HAP-1 (cell line): ENCODE measurements around the gene CRABP2.

Experiments
- DNase-seq, 2 experiments: peaks; one replicate each; pipeline ENCODE4 v3.0.0-alpha.2; 2016 to 2020; ENCODE audit warnings: low spot score in 2 of 2
- H3K27me3 ChIP-seq: fragments of 250-450 bp; sonication (Bioruptor Pico); 2 replicates; pipeline ENCODE4 v1.5.1; 2020; ENCODE audit warnings: low read depth, mild to moderate bottlenecking, moderate library complexity
- H3K36me3 ChIP-seq: fragments of 250-450 bp; sonication (Bioruptor Pico); replicated peaks from 2 replicates; pipeline ENCODE4 v1.5.1; 2020; ENCODE audit warnings: mild to moderate bottlenecking
- H3K4me1 ChIP-seq: fragments of 250-450 bp; sonication (Bioruptor Pico); 2 replicates; pipeline ENCODE4 v1.5.1; 2020; ENCODE audit warnings: mild to moderate bottlenecking
- H3K4me3 ChIP-seq: fragments of 250-450 bp; sonication (Bioruptor Pico); 2 replicates; pipeline ENCODE4 v1.5.1; 2020; ENCODE audit warnings: mild to moderate bottlenecking, moderate library complexity
- H3K9me3 ChIP-seq: fragments of 250-450 bp; sonication (Bioruptor Pico); 2 replicates; pipeline ENCODE4 v1.5.1; 2020; ENCODE audit warnings: mild to moderate bottlenecking, moderate library complexity
- in situ Hi-C: fragments of 300-500 bp; cut with MboI; formaldehyde crosslinking; loops from 3 replicates; pipeline ENCODE4 v1.14.3; 2020; ENCODE audit warnings: low sequenced_read_pairs, inconsistent platforms, mixed read lengths

Gene CRABP2

GRCh38 chr1:156746406-156746727, 41.0 kb upstream of the CRABP2 start:
- Histone ChIP-seq H3K9me3 (no peaks in the 10 kb centered on the region; the same call in 1 of the 2 replicates), H3K4me1 (peaks cover 39% of the 10 kb centered on the region), H3K4me3 (no peak overlapping the region; the same call in 1 of the 2 replicates), H3K36me3 (peaks cover 52% of the 10 kb centered on the region), H3K27me3 (no peaks in the 10 kb centered on the region)
- in situ Hi-C loops = no loop called here
- DNase-seq = no peak

DNA sequence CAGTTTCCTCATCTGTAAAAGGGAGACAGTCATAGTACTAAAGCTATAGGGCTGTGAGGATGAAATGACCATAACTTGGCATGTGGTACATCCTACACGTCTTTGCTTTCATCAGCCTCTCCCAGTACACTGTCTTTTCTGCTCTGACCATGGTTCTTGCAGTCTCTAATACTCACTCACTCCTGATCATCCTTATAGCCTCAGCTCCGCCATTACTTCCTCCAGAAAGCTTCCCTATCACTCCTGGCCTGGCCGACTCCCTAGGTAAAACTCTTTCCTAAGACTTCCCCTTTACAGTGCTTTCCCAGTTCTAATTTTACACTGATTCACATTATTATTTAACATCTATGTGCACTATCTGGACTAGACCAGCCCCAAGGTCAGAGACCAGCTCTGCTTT, 40.5 kb upstream of the CRABP2 start:
- Histone ChIP-seq H3K9me3 (no peaks in the 10 kb centered on the region; the same call in 1 of the 2 replicates), H3K4me3 (no peak overlapping the region), H3K4me1 (peaks cover 40% of the 10 kb centered on the region), H3K36me3 (peaks cover 52% of the 10 kb centered on the region), H3K27me3 (no peaks in the 10 kb centered on the region)
- DNase-seq = no peak
- in situ Hi-C loops = no loop called here

GRCh38 chr1:156744786-156745419, 39.5 kb upstream of the CRABP2 start:
- in situ Hi-C loops = no loop called here
- H3K9me3 ChIP-seq = no peaks in the 10 kb centered on the region; the same call in 1 of the 2 replicates
- H3K4me1 ChIP-seq = peaks cover 42% of the 10 kb centered on the region
- no peak overlapping the region for H3K4me3 ChIP-seq
- peaks cover 52% of the 10 kb centered on the region for H3K36me3 ChIP-seq
- no peak for DNase-seq
- H3K27me3 ChIP-seq = no peaks in the 10 kb centered on the region

DNA sequence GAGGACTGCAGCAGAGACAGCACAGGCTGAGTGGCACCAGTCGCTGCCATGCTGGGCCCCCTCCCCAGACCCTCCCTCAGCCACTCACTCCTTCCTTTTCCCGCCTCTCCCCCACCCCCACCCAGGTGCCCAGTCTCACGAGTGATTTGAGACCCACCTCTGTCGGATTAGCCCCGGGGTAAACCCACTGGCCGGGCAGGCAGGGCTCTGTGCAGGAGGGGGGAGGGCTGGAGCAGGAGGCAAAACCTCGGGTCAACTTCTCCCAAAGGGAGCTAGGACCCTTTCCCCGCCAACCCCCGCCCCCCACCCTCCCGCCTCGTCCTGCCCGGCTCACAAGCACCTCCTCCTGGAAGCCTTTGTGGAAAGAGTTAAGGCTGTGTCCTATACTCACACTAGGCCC, 39.0 kb upstream of the CRABP2 start:
- H3K9me3 ChIP-seq = no peaks in the 10 kb centered on the region; the same call in 1 of the 2 replicates
- H3K27me3 ChIP-seq = no peaks in the 10 kb centered on the region
- no peak for DNase-seq
- no peak overlapping the region for H3K4me3 ChIP-seq
- peaks cover 48% of the 10 kb centered on the region for H3K36me3 ChIP-seq
- H3K4me1 ChIP-seq = peaks cover 43% of the 10 kb centered on the region
- in situ Hi-C loops = no loop called here

- H3K36me3 ChIP-seq = peaks cover 42% of the 10 kb centered on the region
- in situ Hi-C loops = no loop called here
Measured at GRCh38 chr1:156743367-156744302, 38.3 kb upstream of the CRABP2 start.

GRCh38 chr1:156742801-156743200, 37.4 kb upstream of the CRABP2 start:
- Histone ChIP-seq H3K4me1 (peaks cover 28% of the 10 kb centered on the region), H3K36me3 (peaks cover 48% of the 10 kb centered on the region)

More at GRCh38 chr1:156743367-156744302, 38.3 kb upstream of the CRABP2 start:
- no peaks in the 10 kb centered on the region for H3K27me3 ChIP-seq
- no peaks in the 10 kb centered on the region; the same call in 1 of the 2 replicates for H3K9me3 ChIP-seq
- H3K4me1 ChIP-seq = peaks cover 36% of the 10 kb centered on the region
- no peak overlapping the region for H3K4me3 ChIP-seq
- no peak for DNase-seq

GRCh38 chr1:156742017-156742416, 36.6 kb upstream of the CRABP2 start:
- DNase-seq = no peak
- Histone ChIP-seq H3K4me3 (0 out of 2 replicates have a peak overlapping the region, but pooled peaks have one; percentile 6), H3K9me3 (no peaks in the 10 kb centered on the region; the same call in 1 of the 2 replicates), H3K27me3 (no peaks in the 10 kb centered on the region), H3K4me1 (peaks cover 24% of the 10 kb centered on the region), H3K36me3 (peaks cover 56% of the 10 kb centered on the region)
- in situ Hi-C loops = no loop called here

More at GRCh38 chr1:156742801-156743200, 37.4 kb upstream of the CRABP2 start:
- DNase-seq = no peak
- no peaks in the 10 kb centered on the region; the same call in 1 of the 2 replicates for H3K9me3 ChIP-seq
- no peak overlapping the region for H3K4me3 ChIP-seq
- in situ Hi-C loops = no loop called here
- no peaks in the 10 kb centered on the region for H3K27me3 ChIP-seq

DNA sequence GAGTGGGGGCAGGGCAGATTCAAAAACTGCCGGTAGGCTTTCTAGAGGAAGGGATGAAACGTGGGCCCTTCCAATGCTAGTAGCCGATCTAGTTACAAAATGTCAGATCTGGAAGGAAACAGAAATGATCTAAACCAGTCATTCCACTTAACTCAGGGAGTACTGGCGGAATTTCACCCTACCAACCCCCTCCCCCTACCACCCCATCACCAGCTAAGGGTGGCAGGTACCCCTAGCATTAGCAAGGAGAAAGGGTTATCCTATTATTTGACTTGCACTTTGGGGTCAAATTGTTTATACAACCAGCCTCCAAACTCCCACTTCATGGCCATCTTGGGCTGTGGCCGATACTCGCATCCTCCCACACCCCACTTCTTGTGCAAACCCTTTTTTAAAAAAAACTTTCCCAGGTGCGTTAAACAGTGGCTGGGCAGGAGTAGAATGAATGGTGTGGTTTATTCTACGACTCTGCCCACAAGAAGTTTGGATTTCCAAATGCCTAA, 36.1 kb upstream of the CRABP2 start:
- in situ Hi-C loops = no loop called here
- no peaks in the 10 kb centered on the region; the same call in 1 of the 2 replicates for H3K9me3 ChIP-seq
- peaks cover 61% of the 10 kb centered on the region for H3K36me3 ChIP-seq
- no peak for DNase-seq
- H3K27me3 ChIP-seq = no peaks in the 10 kb centered on the region
- 0 out of 2 replicates have a peak overlapping the region, but pooled peaks have one; percentile 6 for H3K4me3 ChIP-seq
- H3K4me1 ChIP-seq = peaks cover 20% of the 10 kb centered on the region

DNA sequence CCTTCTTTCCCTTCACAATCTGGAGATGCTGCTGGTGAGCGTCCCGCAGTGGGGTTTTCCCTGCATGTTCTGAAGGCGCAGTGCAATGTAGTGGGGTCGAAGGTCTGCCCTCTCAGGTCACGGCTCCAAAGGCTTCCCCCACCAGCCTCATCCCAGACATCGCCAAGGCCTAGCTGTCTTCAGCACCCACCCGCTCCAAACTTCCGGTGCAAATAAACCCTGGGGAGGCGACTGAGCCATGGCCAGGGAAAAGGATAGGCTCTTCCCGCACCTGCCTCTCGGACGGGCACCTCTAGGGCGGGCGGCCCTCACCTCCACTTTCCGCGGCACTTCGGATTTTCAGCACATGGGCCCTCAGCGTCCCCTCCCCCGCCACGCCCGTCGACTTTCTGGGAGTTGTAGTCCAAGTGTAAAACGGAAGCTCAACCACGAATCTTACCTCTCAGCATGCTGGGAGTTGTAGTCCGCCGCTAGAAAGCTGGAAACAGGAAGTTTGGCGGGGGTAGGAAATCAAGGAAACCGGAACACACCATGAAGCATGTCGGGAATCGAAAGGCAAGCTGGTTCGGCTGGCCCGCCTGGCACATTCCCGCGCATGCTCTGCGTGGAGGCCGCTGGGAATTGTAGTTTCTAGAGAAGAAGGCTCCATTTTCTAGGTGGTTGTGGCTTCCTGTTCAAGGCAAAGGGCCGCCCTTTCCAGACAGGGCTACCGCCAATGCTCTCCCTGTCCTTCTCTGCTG, 35.5 kb upstream of the CRABP2 start, which contains the start of gene MRPL24:
MRPL24 (minus strand) TSS at position 348 of the 740 bp plus-strand sequence. CDS start 2,384 bp downstream, outside the sequence.
- Histone ChIP-seq H3K4me1 (peaks cover 13% of the 10 kb centered on the region), H3K27me3 (no peaks in the 10 kb centered on the region), H3K36me3 (peaks cover 63% of the 10 kb centered on the region), H3K9me3 (no peaks in the 10 kb centered on the region; the same call in 1 of the 2 replicates), H3K4me3 (peak within 1 kb of the TSS; percentile 74)
- in situ Hi-C loops = no loop called here
- peak; percentile 97 to 99 for DNase-seq

- no peak for DNase-seq
- H3K4me3 ChIP-seq = peak overlapping the region; percentile 74
- H3K36me3 ChIP-seq = peaks cover 60% of the 10 kb centered on the region
- H3K4me1 ChIP-seq = peaks cover 13% of the 10 kb centered on the region
- H3K9me3 ChIP-seq = no peaks in the 10 kb centered on the region; the same call in 1 of the 2 replicates
- H3K27me3 ChIP-seq = no peaks in the 10 kb centered on the region
- in situ Hi-C loops = no loop called here
Measured at GRCh38 chr1:156740237-156740740, 34.9 kb upstream of the CRABP2 start.

DNA sequence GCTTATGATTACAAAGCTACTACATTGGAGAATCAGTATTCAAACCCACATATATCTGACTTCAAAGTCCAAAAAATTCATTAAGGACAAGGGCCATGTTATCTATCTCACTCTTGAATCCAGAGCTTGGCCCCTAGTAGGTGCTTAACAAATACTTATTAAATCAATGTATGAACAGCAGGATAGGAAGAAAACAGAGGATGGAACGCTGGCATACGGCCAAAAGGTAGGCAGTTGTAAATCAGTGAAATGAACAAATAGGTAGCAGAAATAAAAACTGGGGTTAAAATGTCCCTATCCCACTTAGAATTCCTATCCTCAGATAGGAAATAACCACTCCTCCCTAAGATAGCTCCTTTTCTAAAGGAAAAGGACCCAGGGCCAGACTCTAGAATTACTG, 33.5 kb upstream of the CRABP2 start:
- in situ Hi-C loops = no loop called here
- H3K4me1 ChIP-seq = peaks cover 13% of the 10 kb centered on the region
- peaks cover 50% of the 10 kb centered on the region for H3K36me3 ChIP-seq
- no peaks in the 10 kb centered on the region for H3K27me3 ChIP-seq
- no peaks in the 10 kb centered on the region; the same call in 1 of the 2 replicates for H3K9me3 ChIP-seq
- no peak for DNase-seq
- no peak overlapping the region for H3K4me3 ChIP-seq

- H3K36me3 ChIP-seq = peaks cover 50% of the 10 kb centered on the region
- DNase-seq = no peak
- H3K4me1 ChIP-seq = peaks cover 13% of the 10 kb centered on the region
- no peak overlapping the region for H3K4me3 ChIP-seq
- in situ Hi-C loops = no loop called here
- H3K9me3 ChIP-seq = no peaks in the 10 kb centered on the region; the same call in 1 of the 2 replicates
- H3K27me3 ChIP-seq = no peaks in the 10 kb centered on the region
Measured at GRCh38 chr1:156738407-156738806, 33.0 kb upstream of the CRABP2 start.
